ENCODE measurements around the gene SLC8A3.

GRCh38 chr14:70045310-70045709 is 143.4 kb downstream of the SLC8A3 start:
- TF ChIP-seq CTCF (IDR thresholded peaks at IDR 0.05; ENCODE audit: low read depth, low read length) = no peak
- TF ChIP-seq POLR2A (IDR thresholded peaks at IDR 0.05; ENCODE audit: extremely low read depth, insufficient read length) = no peak
- no peak for TF ChIP-seq MYC (IDR thresholded peaks at IDR 0.05; ENCODE audit: low read depth, low read length)
- TF ChIP-seq MAX (IDR thresholded peaks at IDR 0.05; ENCODE audit: low read depth, low read length) = no peak
